HEK293 (cell line): ENCODE measurements around the gene GINS1.

Source experiments
- CTCF ChIA-PET: fragments of 350-600 bp; formaldehyde crosslinking; extraction: SDS; loops from one replicate; lab custom pipeline; 2021; ENCODE audit warnings: antibody characterized with exemption; lab: Yijun Ruan, JAX
- POLR2A ChIA-PET: fragments of 300-600 bp; formaldehyde crosslinking; extraction: SDS; loops from one replicate; lab custom pipeline; 2020; ENCODE audit warnings: antibody characterized with exemption, inconsistent platforms; lab: Yijun Ruan, JAX
- H3K27ac ChIP-seq: fragments of 200-500 bp; sonication (Bioruptor generic); 2 replicates; pipeline ENCODE4 v1.5.1; 2014; ENCODE audit warnings: low read depth, low read length, control low read depth, inconsistent platforms; ENCODE audit errors: extremely low read depth
- H3K36me3 ChIP-seq, 2 experiments: fragments of 200-500 bp in 1 of 2; sonication (Bioruptor generic) in 1 of 2; 1 replicate in 1 of 2; 2 replicates in 1 of 2; pipeline ENCODE4 v1.5.1; 2014 to 2017; ENCODE audit warnings: inconsistent platforms in 2 of 2, low read length in 2 of 2; ENCODE audit not compliant: control insufficient read depth in 2 of 2, insufficient read depth in 1 of 2
- H3K4me1 ChIP-seq: fragments of 200-500 bp; sonication (Bioruptor generic); 2 replicates; pipeline ENCODE4 v1.5.1; 2014; ENCODE audit warnings: mild to moderate bottlenecking, low read length, inconsistent platforms; ENCODE audit not compliant: control insufficient read depth, insufficient read depth
- H3K4me3 ChIP-seq: 2 replicates; pipeline ENCODE4 v1.5.1; 2011; ENCODE audit warnings: low read depth, mild to moderate bottlenecking, control low read depth, low read length, moderate library complexity
- H3K9me3 ChIP-seq: fragments of 200-500 bp; sonication (Bioruptor generic); 2 replicates; pipeline ENCODE4 v1.5.1; 2014; ENCODE audit warnings: low read depth, low read length, inconsistent platforms; ENCODE audit not compliant: control insufficient read depth, insufficient read depth
- GLIS2 ChIP-seq: fragments of 450-650 bp; formaldehyde crosslinking; IDR thresholded peaks from 2 replicates; pipeline ENCODE4 v1.5.1; 2016; ENCODE audit warnings: missing biosample characterization, missing genetic modification characterization
- HIC1 ChIP-seq: fragments of 450-650 bp; formaldehyde crosslinking; IDR thresholded peaks from 2 replicates; pipeline ENCODE4 v1.5.1; 2016; ENCODE audit warnings: missing biosample characterization, missing genetic modification characterization
- HOXC10 ChIP-seq: sonication (generic); formaldehyde crosslinking; IDR thresholded peaks from 2 replicates; pipeline ENCODE4 v1.8.1; 2023; ENCODE audit warnings: mild to moderate bottlenecking, missing genetic modification reagents
- INSM2 ChIP-seq: fragments of 450-650 bp; formaldehyde crosslinking; IDR thresholded peaks from 2 replicates; pipeline ENCODE4 v1.5.1; 2016; ENCODE audit warnings: missing biosample characterization, missing genetic modification characterization
- KLF7 ChIP-seq: fragments of 450-650 bp; formaldehyde crosslinking; IDR thresholded peaks from 2 replicates; pipeline ENCODE4 v1.5.1; 2016; ENCODE audit warnings: missing biosample characterization, missing genetic modification characterization, borderline replicate concordance
- ZBTB44 ChIP-seq: fragments of 450-650 bp; IDR thresholded peaks from 2 replicates; pipeline ENCODE4 v1.5.1; 2018; ENCODE audit warnings: missing biosample characterization, mild to moderate bottlenecking, missing genetic modification characterization
- ZFP37 ChIP-seq: fragments of 450-650 bp; formaldehyde crosslinking; IDR thresholded peaks from 2 replicates; pipeline ENCODE4 v1.5.1; 2016; ENCODE audit warnings: missing biosample characterization, missing genetic modification characterization
- ZNF10 ChIP-seq: fragments of 450-650 bp; formaldehyde crosslinking; IDR thresholded peaks from 2 replicates; pipeline ENCODE4 v1.5.1; 2017; ENCODE audit warnings: missing biosample characterization, missing genetic modification characterization
- ZNF132 ChIP-seq: fragments of 450-650 bp; formaldehyde crosslinking; IDR thresholded peaks from 2 replicates; pipeline ENCODE4 v1.5.1; 2017; ENCODE audit warnings: missing biosample characterization, missing genetic modification characterization, borderline replicate concordance
- ZNF16 ChIP-seq: fragments of 450-650 bp; formaldehyde crosslinking; IDR thresholded peaks from 2 replicates; pipeline ENCODE4 v1.5.1; 2016; ENCODE audit warnings: low read depth, missing biosample characterization, missing genetic modification characterization
- ZNF169 ChIP-seq: fragments of 450-650 bp; formaldehyde crosslinking; IDR thresholded peaks from 2 replicates; pipeline ENCODE4 v1.5.1; 2016; ENCODE audit warnings: missing biosample characterization, missing genetic modification characterization
- ZNF214 ChIP-seq: fragments of 450-650 bp; formaldehyde crosslinking; IDR thresholded peaks from 2 replicates; pipeline ENCODE4 v1.5.1; 2017; ENCODE audit warnings: missing biosample characterization, mild to moderate bottlenecking, missing genetic modification characterization, borderline replicate concordance
- ZNF24 ChIP-seq: fragments of 450-650 bp; formaldehyde crosslinking; IDR thresholded peaks from 2 replicates; pipeline ENCODE4 v1.5.1; 2016; ENCODE audit warnings: missing biosample characterization, missing genetic modification characterization
- ZNF248 ChIP-seq: fragments of 450-650 bp; formaldehyde crosslinking; IDR thresholded peaks from 2 replicates; pipeline ENCODE4 v1.5.1; 2017; ENCODE audit warnings: missing biosample characterization, missing genetic modification characterization
- ZNF404 ChIP-seq: fragments of 450-650 bp; formaldehyde crosslinking; IDR thresholded peaks from 2 replicates; pipeline ENCODE4 v1.5.1; 2017; ENCODE audit warnings: missing biosample characterization, missing genetic modification characterization
- ZNF501 ChIP-seq: fragments of 450-650 bp; formaldehyde crosslinking; IDR thresholded peaks from 2 replicates; pipeline ENCODE4 v1.5.1; 2016; ENCODE audit warnings: missing biosample characterization, missing genetic modification characterization
- ZNF600 ChIP-seq: fragments of 450-650 bp; formaldehyde crosslinking; IDR thresholded peaks from 2 replicates; pipeline ENCODE4 v1.5.1; 2016; ENCODE audit warnings: missing biosample characterization, missing genetic modification characterization
- ZNF654 ChIP-seq: fragments of 450-650 bp; formaldehyde crosslinking; IDR thresholded peaks from 2 replicates; pipeline ENCODE4 v1.5.1; 2016; ENCODE audit warnings: low read depth, missing biosample characterization, missing genetic modification characterization
- ZNF843 ChIP-seq: fragments of 450-650 bp; formaldehyde crosslinking; IDR thresholded peaks from 2 replicates; pipeline ENCODE4 v1.5.1; 2016; ENCODE audit warnings: missing biosample characterization, missing genetic modification characterization
- ZSCAN23 ChIP-seq: fragments of 450-650 bp; formaldehyde crosslinking; IDR thresholded peaks from 2 replicates; pipeline ENCODE4 v1.5.1; 2016; ENCODE audit warnings: missing biosample characterization, missing genetic modification characterization

The GINS1 gene

GRCh38 chr20:25422032-25422431 lies 14.6 kb downstream of the GINS1 start:
- Histone ChIP-seq H3K36me3 (peaks cover 46 to 72% of the 10 kb centered on the region in 2 experiments), H3K4me3 (no peak overlapping the region)
- no peak for TF ChIP-seq ZNF24 (tag by site-specific recombination)
- no peak for TF ChIP-seq ZNF169
- peak; percentile 62 for TF ChIP-seq ZNF600 (tag by site-specific recombination)
- no peak for TF ChIP-seq ZNF654 (tag by site-specific recombination)
- TF ChIP-seq, all 188 proteins: peak for 1
- Histone ChIP-seq H3K27ac (no peak overlapping the region), H3K9me3 (no peaks in the 10 kb centered on the region), H3K4me1 (no peaks in the 10 kb centered on the region)
- ChIA-PET CTCF (interaction anchor here (0.6 kb wide), 1 partner anchor 203 kb away, joined by 6 read pairs; no protein-coding TSS in a partner anchor), POLR2A (interaction anchor here (0.9 kb wide), 1 partner anchor 38 kb away, joined by 5 read pairs; no protein-coding TSS in a partner anchor)

- Histone ChIP-seq H3K4me3 (no peak overlapping the region), H3K4me1 (no peaks in the 10 kb centered on the region), H3K9me3 (no peaks in the 10 kb centered on the region), H3K27ac (no peak overlapping the region), H3K36me3 (peaks cover 60 to 68% of the 10 kb centered on the region in 2 experiments)
- ChIA-PET POLR2A (no interaction called here), CTCF (no interaction called here)
- no peak for TF ChIP-seq ZNF654 (tag by site-specific recombination)
- TF ChIP-seq GLIS2 (tag by site-specific recombination), result no peak
- TF ChIP-seq ZNF248 (tag by site-specific recombination), result no peak
- TF ChIP-seq ZNF16, result no peak
- no peak for TF ChIP-seq ZBTB44 (tag by site-specific recombination)
- no peak for TF ChIP-seq ZNF10 (tag by site-specific recombination)
- TF ChIP-seq ZNF132 (tag by site-specific recombination), result no peak
- TF ChIP-seq HOXC10 (CRISPR knock-in tag), result no peak
- no peak for TF ChIP-seq INSM2
- TF ChIP-seq ZSCAN23 (tag by site-specific recombination), result no peak
- TF ChIP-seq ZNF843, result no peak
- no peak for TF ChIP-seq HIC1 (tag by site-specific recombination)
- no peak for TF ChIP-seq ZFP37 (tag by site-specific recombination)
- no peak for TF ChIP-seq ZNF501 (tag by site-specific recombination)
- TF ChIP-seq KLF7 (tag by site-specific recombination), result no peak
Measured at GRCh38 chr20:25424536-25424935, 17.1 kb downstream of the GINS1 start.

GRCh38 chr20:25437153-25437581 lies 29.7 kb downstream of the GINS1 start:
- Histone ChIP-seq H3K4me3 (no peak overlapping the region), H3K27ac (no peak overlapping the region), H3K36me3 (peaks cover 47 to 58% of the 10 kb centered on the region in 2 experiments), H3K4me1 (no peaks in the 10 kb centered on the region), H3K9me3 (no peaks in the 10 kb centered on the region)
- ChIA-PET CTCF (no interaction called here), POLR2A (interaction anchor here (0.5 kb wide), 1 partner anchor 142 kb away, joined by 8 read pairs; no protein-coding TSS in a partner anchor)
- TF ChIP-seq ZNF214 (tag by site-specific recombination) (no peak), ZNF10 (tag by site-specific recombination) (no peak), ZNF404 (tag by site-specific recombination) (no peak)
